Measurements from ENCODE around the gene PIGR. TPM values are rescaled to one million over a fixed set of nuclear protein-coding genes. Genes with fewer than 3 reads are reported as not detected.

The PIGR gene
- total and polyA plus RNA-seq, 12 donors: under 0.01 to 3.4 (median 0.55) TPM; not detected in 2

DNA sequence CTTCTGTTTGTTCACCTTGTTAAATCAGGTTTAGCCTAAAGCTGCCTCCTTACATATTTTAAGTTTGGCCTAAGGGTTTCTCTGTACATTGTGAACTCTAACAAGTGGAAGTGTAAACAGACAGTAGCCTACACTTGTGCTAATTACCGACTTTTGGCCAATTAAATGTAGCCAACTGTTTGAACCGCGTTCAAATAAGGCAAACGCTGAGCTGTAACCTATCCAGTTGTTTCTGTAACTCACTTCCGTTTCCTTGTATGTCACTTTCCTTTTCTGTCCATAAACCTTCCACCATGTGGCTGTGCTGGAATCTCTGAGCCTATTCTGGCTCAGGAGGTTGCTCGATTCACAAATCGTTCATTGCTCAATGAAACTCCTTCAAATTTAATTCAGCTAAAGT is 32.0 kb upstream of the PIGR start:
- WGBS, 4 donors: 83 to 88% (median 87%) methylated on average over 7 of the region's 7 CpGs
- DNase-seq: no peak
- Histone ChIP-seq H3K27me3 (no peaks in the 10 kb centered on the region), H3K9me3 (replicated peaks in 1 of 3) (no peaks in the 10 kb centered on the region), H3K4me1 (replicated peaks in 1 of 2) (no peaks in the 10 kb centered on the region), H3K27ac (no peak overlapping the region), H3K4me3 (no peak overlapping the region), H3K36me3 (replicated peaks in 1 of 2) (no peaks in the 10 kb centered on the region)
- intact Hi-C loops (cut with DNase I): no loop called here
- TF ChIP-seq, protein P1, sequence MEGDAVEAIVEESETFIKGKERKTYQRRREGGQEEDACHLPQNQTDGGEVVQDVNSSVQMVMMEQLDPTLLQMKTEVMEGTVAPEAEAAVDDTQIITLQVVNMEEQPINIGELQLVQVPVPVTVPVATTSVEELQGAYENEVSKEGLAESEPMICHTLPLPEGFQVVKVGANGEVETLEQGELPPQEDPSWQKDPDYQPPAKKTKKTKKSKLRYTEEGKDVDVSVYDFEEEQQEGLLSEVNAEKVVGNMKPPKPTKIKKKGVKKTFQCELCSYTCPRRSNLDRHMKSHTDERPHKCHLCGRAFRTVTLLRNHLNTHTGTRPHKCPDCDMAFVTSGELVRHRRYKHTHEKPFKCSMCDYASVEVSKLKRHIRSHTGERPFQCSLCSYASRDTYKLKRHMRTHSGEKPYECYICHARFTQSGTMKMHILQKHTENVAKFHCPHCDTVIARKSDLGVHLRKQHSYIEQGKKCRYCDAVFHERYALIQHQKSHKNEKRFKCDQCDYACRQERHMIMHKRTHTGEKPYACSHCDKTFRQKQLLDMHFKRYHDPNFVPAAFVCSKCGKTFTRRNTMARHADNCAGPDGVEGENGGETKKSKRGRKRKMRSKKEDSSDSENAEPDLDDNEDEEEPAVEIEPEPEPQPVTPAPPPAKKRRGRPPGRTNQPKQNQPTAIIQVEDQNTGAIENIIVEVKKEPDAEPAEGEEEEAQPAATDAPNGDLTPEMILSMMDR (IDR thresholded peaks at IDR 0.05): no peak
- no peak for TF ChIP-seq POLR2A (IDR thresholded peaks at IDR 0.05)

DNA sequence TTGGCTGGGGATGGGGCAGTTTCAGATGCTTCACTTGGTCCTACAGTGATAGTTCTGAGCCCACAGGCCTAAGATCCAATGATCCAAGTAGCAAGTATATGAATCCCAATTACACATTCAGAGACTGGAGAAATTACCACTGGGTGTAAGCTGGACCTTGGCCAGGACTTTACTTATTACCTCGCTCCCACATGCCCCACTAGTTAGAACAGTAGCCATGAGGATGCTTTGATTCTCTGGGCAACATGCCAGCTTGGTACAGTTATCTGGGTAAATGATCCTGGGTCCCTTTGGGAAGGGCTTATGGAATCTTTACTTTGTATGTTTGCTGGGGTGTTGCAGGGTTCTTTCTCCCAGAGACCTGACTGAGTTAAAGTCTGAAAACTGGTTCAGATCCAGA is 29.0 kb upstream of the PIGR start:
- 86 to 100% (median 88%) methylated on average over 1 of the region's 1 CpG for WGBS, 4 donors
- intact Hi-C loops (cut with DNase I): no loop called here
- Histone ChIP-seq H3K9me3 (replicated peaks in 1 of 3) (no peaks in the 10 kb centered on the region), H3K36me3 (replicated peaks in 1 of 2) (no peaks in the 10 kb centered on the region), H3K4me1 (replicated peaks in 1 of 2) (no peaks in the 10 kb centered on the region), H3K27ac (no peak overlapping the region), H3K4me3 (no peak overlapping the region), H3K27me3 (no peaks in the 10 kb centered on the region)
- no peak for DNase-seq
- TF ChIP-seq, protein P1 (IDR thresholded peaks at IDR 0.05): no peak
- TF ChIP-seq POLR2A (IDR thresholded peaks at IDR 0.05): no peak

DNA sequence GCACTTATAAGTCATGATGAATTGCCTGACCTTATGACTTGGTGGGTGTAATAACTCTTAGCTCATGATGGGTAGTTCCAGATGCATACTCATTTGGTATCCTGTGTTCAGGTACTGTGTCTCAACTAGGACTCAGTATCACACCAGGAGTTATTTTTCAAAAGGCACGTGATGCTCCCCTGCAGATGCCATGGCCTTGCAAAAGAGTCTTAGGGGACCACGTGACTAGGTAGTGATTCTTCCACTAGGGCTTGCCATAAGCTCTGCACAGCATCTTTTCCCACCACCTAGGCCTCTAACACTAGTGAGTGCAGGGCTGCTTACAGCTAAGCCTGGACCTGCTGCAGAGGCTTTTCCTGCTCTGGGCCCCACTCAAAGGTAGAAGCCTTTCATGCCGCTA is 27.9 kb upstream of the PIGR start:
- Histone ChIP-seq H3K27me3 (peaks cover 3% of the 10 kb centered on the region), H3K4me3 (no peak overlapping the region), H3K4me1 (replicated peaks in 1 of 2) (no peaks in the 10 kb centered on the region), H3K36me3 (replicated peaks in 1 of 2) (no peaks in the 10 kb centered on the region), H3K9me3 (replicated peaks in 1 of 3) (no peaks in the 10 kb centered on the region), H3K27ac (no peak overlapping the region)
- TF ChIP-seq, protein P1 (IDR thresholded peaks at IDR 0.05): no peak
- TF ChIP-seq POLR2A (IDR thresholded peaks at IDR 0.05): no peak
- WGBS, 4 donors: 82 to 94% (median 89%) methylated on average over 2 to 3 of the region's 3 CpGs
- intact Hi-C loops (cut with DNase I): no loop called here
- no peak for DNase-seq

DNA sequence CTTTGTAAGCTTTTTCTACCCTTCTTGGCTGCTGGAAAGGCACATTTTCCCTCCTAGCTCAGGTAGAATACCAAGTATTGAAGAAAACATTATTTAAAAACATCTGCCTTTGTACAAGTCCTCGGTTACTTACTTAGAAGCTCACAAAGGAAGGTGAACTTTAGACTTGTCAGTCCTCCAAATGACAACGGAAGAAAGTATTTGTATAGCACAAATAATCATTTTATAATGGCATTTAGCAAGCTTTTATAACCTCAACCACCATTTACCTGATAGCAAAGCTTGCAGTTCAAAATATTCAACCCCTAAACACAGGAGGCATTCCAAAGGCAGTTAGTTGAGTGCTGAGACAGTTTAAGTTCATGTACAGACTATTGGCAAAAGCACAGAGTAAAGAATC is 26.5 kb upstream of the PIGR start:
- H3K4me3 ChIP-seq: no peak overlapping the region
- H3K27ac ChIP-seq: no peak overlapping the region
- 70 to 73% (median 71%) methylated on average over 2 of the region's 2 CpGs for WGBS, 4 donors
- intact Hi-C loops (cut with DNase I): no loop called here
- peaks cover 3% of the 10 kb centered on the region for H3K27me3 ChIP-seq
- no peak for TF ChIP-seq POLR2A (IDR thresholded peaks at IDR 0.05)
- TF ChIP-seq, protein P1 (IDR thresholded peaks at IDR 0.05): no peak
- H3K4me1 ChIP-seq (replicated peaks in 1 of 2): no peaks in the 10 kb centered on the region
- H3K9me3 ChIP-seq (replicated peaks in 1 of 3): no peaks in the 10 kb centered on the region
- DNase-seq: no peak
- H3K36me3 ChIP-seq (replicated peaks in 1 of 2): no peaks in the 10 kb centered on the region

All from adrenal gland (tissue), 12 donors.